Endothelial cell of umbilical vein (primary cell): ENCODE measurements around the gene PCBP4.

Experiments used
- CTCF ChIP-seq, 2 donors: IDR thresholded peaks; 1 replicate in 1 of 2; 2 replicates in 1 of 2; pipeline ENCODE4 v1.5.1; 2011; ENCODE audit warnings: low read length in 2 of 2, mild to moderate bottlenecking in 2 of 2, moderate library complexity in 2 of 2, control low read depth in 1 of 2, inconsistent platforms in 1 of 2, low read depth in 1 of 2; ENCODE audit not compliant: insufficient read depth in 1 of 2; ENCODE audit errors: extremely low read depth in 1 of 2
- EZH2 ChIP-seq: IDR thresholded peaks from 2 replicates; pipeline ENCODE4 v1.6.1; 2012; ENCODE audit warnings: borderline replicate concordance, low read depth, mild to moderate bottlenecking, moderate library complexity, low read length, inconsistent platforms; ENCODE audit not compliant: severe bottlenecking
- POLR2A ChIP-seq: IDR thresholded peaks from 2 replicates; pipeline ENCODE4 v1.6.1; 2012; ENCODE audit warnings: low read depth, mild to moderate bottlenecking, control low read depth, low read length
- POLR2AphosphoS5 ChIP-seq: IDR thresholded peaks from 2 replicates; pipeline ENCODE4 v1.6.1; 2012; ENCODE audit warnings: low read depth, mild to moderate bottlenecking, control low read depth, low read length, moderate library complexity; ENCODE audit not compliant: insufficient read depth

- TF ChIP-seq CTCF (IDR thresholded peaks at IDR 0.05; ENCODE audit: extremely low read depth in 1 of 2, insufficient read depth in 1 of 2, low read depth in 1 of 2, low read length in 2 of 2) = no peak
- TF ChIP-seq POLR2A = no peak
- TF ChIP-seq POLR2AphosphoS5 = no peak
- TF ChIP-seq EZH2 = no peak
These were observed 29.9 kb upstream of the PCBP4 start for GRCh38 chr3:51997172-51997571.
